ENCODE measurements around the gene RNASE9.

RNASE9 gene

GRCh38 chr14:20591235-20591634 is 30.4 kb upstream of the RNASE9 start, which contains the start of gene RNASE12:
Gene RNASE12, minus strand, starts transcription at chr14:20591376. Its CDS starts 653 bp downstream, at chr14:20590723.
- Histone ChIP-seq H3K4me2 (ENCODE audit: low read length) (no peak within 1 kb of the TSS), H3F3A (ENCODE audit: insufficient read depth, low read length) (no peaks in the 10 kb centered on the region), H4K20me1 (ENCODE audit: insufficient read depth, low read length) (no peaks in the 10 kb centered on the region), H3K9ac (ENCODE audit: low read length) (no peak within 1 kb of the TSS), H3K36me3 (ENCODE audit: insufficient read depth, low read length) (no peaks in the 10 kb centered on the region), H3K4me1 (ENCODE audit: insufficient read depth, low read length, severe bottlenecking) (no peaks in the 10 kb centered on the region), H3K27ac (ENCODE audit: low read depth, low read length, poor library complexity, severe bottlenecking) (no peak within 1 kb of the TSS), H3K79me2 (ENCODE audit: insufficient read depth, low read length) (no peaks in the 10 kb centered on the region), H3K27me3 (ENCODE audit: insufficient read depth, low read length) (0 out of 2 replicates have a peak, but pooled peaks cover 4% of the 10 kb centered on the region), H3K9me3 (ENCODE audit: low read length) (no peaks in the 10 kb centered on the region), H2AFZ (ENCODE audit: low read length) (no peak within 1 kb of the TSS), H3K9me2 (ENCODE audit: low read depth, low read length) (no peaks in the 10 kb centered on the region), H3K4me3 (ENCODE audit: low read depth, low read length, poor library complexity, severe bottlenecking) (no peak within 1 kb of the TSS)
- TF ChIP-seq CTCF (IDR thresholded peaks at IDR 0.05; ENCODE audit: low read length) = no peak
- TF ChIP-seq EZH2 (IDR thresholded peaks at IDR 0.05; ENCODE audit: borderline replicate concordance, low read length) = no peak

- no peaks in the 10 kb centered on the region for H3K36me3 ChIP-seq (ENCODE audit: insufficient read depth, low read length)
- H3K4me2 ChIP-seq (ENCODE audit: low read length) = no peak within 1 kb of the TSS
- no peaks in the 10 kb centered on the region for H3F3A ChIP-seq (ENCODE audit: insufficient read depth, low read length)
- H3K79me2 ChIP-seq (ENCODE audit: insufficient read depth, low read length) = no peaks in the 10 kb centered on the region
- no peak for TF ChIP-seq CTCF (IDR thresholded peaks at IDR 0.05; ENCODE audit: low read length)
- H2AFZ ChIP-seq (ENCODE audit: low read length) = no peak within 1 kb of the TSS
- H3K9me2 ChIP-seq (ENCODE audit: low read depth, low read length) = no peaks in the 10 kb centered on the region
- H3K4me1 ChIP-seq (ENCODE audit: insufficient read depth, low read length, severe bottlenecking) = no peaks in the 10 kb centered on the region
- H3K27ac ChIP-seq (ENCODE audit: low read depth, low read length, poor library complexity, severe bottlenecking) = no peak within 1 kb of the TSS
- H3K9me3 ChIP-seq (ENCODE audit: low read length) = no peaks in the 10 kb centered on the region
- no peaks in the 10 kb centered on the region for H4K20me1 ChIP-seq (ENCODE audit: insufficient read depth, low read length)
- no peak within 1 kb of the TSS for H3K9ac ChIP-seq (ENCODE audit: low read length)
- 0 out of 2 replicates have a peak, but pooled peaks cover 4% of the 10 kb centered on the region for H3K27me3 ChIP-seq (ENCODE audit: insufficient read depth, low read length)
- no peak within 1 kb of the TSS for H3K4me3 ChIP-seq (ENCODE audit: low read depth, low read length, poor library complexity, severe bottlenecking)
These were observed 26.8 kb upstream of the RNASE9 start, which contains the start of gene RNASE11 for GRCh38 chr14:20587489-20588154. Gene RNASE11, minus strand, starts transcription at chr14:20588001.

GRCh38 chr14:20583908-20584307 is 23.1 kb upstream of the RNASE9 start:
- H3K4me3 ChIP-seq (ENCODE audit: low read depth, low read length, poor library complexity, severe bottlenecking) = no peak overlapping the region
- H4K20me1 ChIP-seq (ENCODE audit: insufficient read depth, low read length) = no peaks in the 10 kb centered on the region
- no peaks in the 10 kb centered on the region for H3K4me1 ChIP-seq (ENCODE audit: insufficient read depth, low read length, severe bottlenecking)
- H3F3A ChIP-seq (ENCODE audit: insufficient read depth, low read length) = no peaks in the 10 kb centered on the region
- no peak overlapping the region for H3K27ac ChIP-seq (ENCODE audit: low read depth, low read length, poor library complexity, severe bottlenecking)
- H3K9me3 ChIP-seq (ENCODE audit: low read length) = no peaks in the 10 kb centered on the region
- no peak for TF ChIP-seq CTCF (IDR thresholded peaks at IDR 0.05; ENCODE audit: low read length)
- no peak for TF ChIP-seq EZH2 (IDR thresholded peaks at IDR 0.05; ENCODE audit: borderline replicate concordance, low read length)
- H2AFZ ChIP-seq (ENCODE audit: low read length) = no peak overlapping the region
- H3K9ac ChIP-seq (ENCODE audit: low read length) = no peak overlapping the region
- no peak overlapping the region for H3K4me2 ChIP-seq (ENCODE audit: low read length)
- no peaks in the 10 kb centered on the region for H3K9me2 ChIP-seq (ENCODE audit: low read depth, low read length)
- H3K36me3 ChIP-seq (ENCODE audit: insufficient read depth, low read length) = no peaks in the 10 kb centered on the region
- no peaks in the 10 kb centered on the region for H3K79me2 ChIP-seq (ENCODE audit: insufficient read depth, low read length)
- 0 out of 2 replicates have a peak, but pooled peaks cover 4% of the 10 kb centered on the region for H3K27me3 ChIP-seq (ENCODE audit: insufficient read depth, low read length)
